ENCODE measurements around the gene ABCF2. TPM values are rescaled to one million over a fixed set of nuclear protein-coding genes. Genes with fewer than 3 reads are reported as not detected.

The ABCF2 gene
- total RNA-seq, 1 experiment from 2014 or later: 55.5 TPM

- H2AFZ ChIP-seq (ENCODE audit: low read length): no peak overlapping the region
- TF ChIP-seq CTCF (conservative IDR thresholded peaks at IDR 0.05; ENCODE audit: low read depth, low read length) (no peak), EZH2phosphoT487 (IDR thresholded peaks at IDR 0.05; ENCODE audit: borderline replicate concordance, low read length) (no peak), EZH2 (IDR thresholded peaks at IDR 0.05; ENCODE audit: low read length, unreplicated experiment) (no peak)
- no peaks in the 10 kb centered on the region for H3K36me3 ChIP-seq (ENCODE audit: low read depth, low read length)
- H3K4me2 ChIP-seq (ENCODE audit: low read length): no peak overlapping the region
- H3F3A ChIP-seq (ENCODE audit: low read length, unreplicated experiment): no peaks in the 10 kb centered on the region
- ATAC-seq (no peak), DNase-seq (no peak)
- no peaks in the 10 kb centered on the region for H3K9me3 ChIP-seq (ENCODE audit: low read length)
- H3K27me3 ChIP-seq (ENCODE audit: low read length): peaks cover 59% of the 10 kb centered on the region
- ChIA-PET CTCF (no interaction called here), POLR2A (ENCODE audit: unreplicated experiment) (no interaction called here)
- no peaks in the 10 kb centered on the region for H3K4me1 ChIP-seq (ENCODE audit: insufficient read depth, low read length)
- no peaks in the 10 kb centered on the region for H3K9me2 ChIP-seq (replicated peaks; ENCODE audit: low read length)
- H3K9ac ChIP-seq (ENCODE audit: low read length): no peak overlapping the region
- H3K79me2 ChIP-seq (ENCODE audit: low read length): no peaks in the 10 kb centered on the region
- H3K27ac ChIP-seq (ENCODE audit: low read length): no peak overlapping the region
- intact Hi-C loops (cut with micrococcal nuclease): no loop called here
- H4K20me1 ChIP-seq (ENCODE audit: low read length): no peaks in the 10 kb centered on the region
- no TSS peak for BruUV-seq (replicated peaks)
- H3K4me3 ChIP-seq (ENCODE audit: low read length): no peak overlapping the region
Measured at GRCh38 chr7:151193203-151193978, 33.6 kb downstream of the ABCF2 start.

- Histone ChIP-seq H3K9ac (ENCODE audit: low read length) (no peak overlapping the region), H3K9me3 (ENCODE audit: low read length) (no peaks in the 10 kb centered on the region), H3K9me2 (replicated peaks; ENCODE audit: low read length) (no peaks in the 10 kb centered on the region), H3K27me3 (ENCODE audit: low read length) (peaks cover 59% of the 10 kb centered on the region), H2AFZ (ENCODE audit: low read length) (no peak overlapping the region), H3K4me2 (ENCODE audit: low read length) (no peak overlapping the region), H3K4me1 (ENCODE audit: insufficient read depth, low read length) (no peaks in the 10 kb centered on the region), H3F3A (ENCODE audit: low read length, unreplicated experiment) (no peaks in the 10 kb centered on the region), H3K79me2 (ENCODE audit: low read length) (no peaks in the 10 kb centered on the region), H3K36me3 (ENCODE audit: low read depth, low read length) (no peaks in the 10 kb centered on the region), H3K27ac (ENCODE audit: low read length) (no peak overlapping the region), H3K4me3 (ENCODE audit: low read length) (no peak overlapping the region), H4K20me1 (ENCODE audit: low read length) (no peaks in the 10 kb centered on the region)
- ATAC-seq (no peak), DNase-seq (no peak)
- POLR2A ChIA-PET (ENCODE audit: unreplicated experiment): no interaction called here
- no peak for TF ChIP-seq EZH2 (IDR thresholded peaks at IDR 0.05; ENCODE audit: low read length, unreplicated experiment)
- TF ChIP-seq EZH2phosphoT487 (IDR thresholded peaks at IDR 0.05; ENCODE audit: borderline replicate concordance, low read length): no peak
- TF ChIP-seq CTCF (conservative IDR thresholded peaks at IDR 0.05; ENCODE audit: low read depth, low read length): no peak
- no TSS peak for BruUV-seq (replicated peaks)
- CTCF ChIA-PET: no interaction called here
- intact Hi-C loops (cut with micrococcal nuclease): no loop called here
Measured at GRCh38 chr7:151192002-151192539, 34.9 kb downstream of the ABCF2 start.

DNA sequence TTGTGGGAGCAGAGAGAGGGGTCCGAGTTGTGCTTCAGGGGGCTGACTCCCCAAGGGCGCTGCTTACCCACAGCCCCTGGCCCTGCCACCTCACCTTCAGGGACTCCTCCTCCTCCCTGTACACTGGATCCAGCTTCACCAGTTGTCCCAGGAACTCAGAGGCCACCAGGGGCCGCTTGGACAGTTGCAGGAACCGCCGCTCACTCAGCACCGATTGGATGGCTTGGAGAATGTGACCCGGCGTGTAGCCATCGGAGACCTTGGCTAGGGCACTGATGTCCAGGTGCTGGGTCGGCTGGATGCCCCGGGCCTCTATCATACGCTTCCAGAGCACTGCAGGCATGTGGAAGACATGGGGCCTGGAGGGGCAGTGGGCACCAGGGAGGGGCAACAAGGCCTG, 35.5 kb downstream of the ABCF2 start:
- intact Hi-C loops (cut with micrococcal nuclease): no loop called here
- H3F3A ChIP-seq (ENCODE audit: low read length, unreplicated experiment): no peaks in the 10 kb centered on the region
- H3K79me2 ChIP-seq (ENCODE audit: low read length): no peaks in the 10 kb centered on the region
- no peak overlapping the region for H3K4me2 ChIP-seq (ENCODE audit: low read length)
- DNase-seq (no peak), ATAC-seq (no peak)
- no peaks in the 10 kb centered on the region for H3K9me2 ChIP-seq (replicated peaks; ENCODE audit: low read length)
- no peak overlapping the region for H3K27ac ChIP-seq (ENCODE audit: low read length)
- TF ChIP-seq CTCF (conservative IDR thresholded peaks at IDR 0.05; ENCODE audit: low read depth, low read length) (no peak), EZH2phosphoT487 (IDR thresholded peaks at IDR 0.05; ENCODE audit: borderline replicate concordance, low read length) (no peak), EZH2 (IDR thresholded peaks at IDR 0.05; ENCODE audit: low read length, unreplicated experiment) (no peak)
- H4K20me1 ChIP-seq (ENCODE audit: low read length): no peaks in the 10 kb centered on the region
- H2AFZ ChIP-seq (ENCODE audit: low read length): no peak overlapping the region
- no peak overlapping the region for H3K9ac ChIP-seq (ENCODE audit: low read length)
- no TSS peak for BruUV-seq (replicated peaks)
- H3K4me3 ChIP-seq (ENCODE audit: low read length): no peak overlapping the region
- peaks cover 54% of the 10 kb centered on the region for H3K27me3 ChIP-seq (ENCODE audit: low read length)
- ChIA-PET CTCF (no interaction called here), POLR2A (ENCODE audit: unreplicated experiment) (no interaction called here)
- no peaks in the 10 kb centered on the region for H3K4me1 ChIP-seq (ENCODE audit: insufficient read depth, low read length)
- no peaks in the 10 kb centered on the region for H3K36me3 ChIP-seq (ENCODE audit: low read depth, low read length)
- no peaks in the 10 kb centered on the region for H3K9me3 ChIP-seq (ENCODE audit: low read length)

All from PC-3 (cell line).